22Rv1 (cell line): Measurements from ENCODE around the gene KRIT1.

ENCODE experiments used
- ZFX ChIP-seq: fragments of 450-650 bp; IDR thresholded peaks from 2 replicates; pipeline ENCODE4 v1.6.1; 2017; ENCODE audit warnings: antibody characterized with exemption, borderline replicate concordance
- TF ChIP-seq, protein P1 (sequence below): fragments of 450-650 bp; IDR thresholded peaks from 2 replicates; pipeline ENCODE4 v1.5.1; 2017; ENCODE audit warnings: mild to moderate bottlenecking

DNA sequence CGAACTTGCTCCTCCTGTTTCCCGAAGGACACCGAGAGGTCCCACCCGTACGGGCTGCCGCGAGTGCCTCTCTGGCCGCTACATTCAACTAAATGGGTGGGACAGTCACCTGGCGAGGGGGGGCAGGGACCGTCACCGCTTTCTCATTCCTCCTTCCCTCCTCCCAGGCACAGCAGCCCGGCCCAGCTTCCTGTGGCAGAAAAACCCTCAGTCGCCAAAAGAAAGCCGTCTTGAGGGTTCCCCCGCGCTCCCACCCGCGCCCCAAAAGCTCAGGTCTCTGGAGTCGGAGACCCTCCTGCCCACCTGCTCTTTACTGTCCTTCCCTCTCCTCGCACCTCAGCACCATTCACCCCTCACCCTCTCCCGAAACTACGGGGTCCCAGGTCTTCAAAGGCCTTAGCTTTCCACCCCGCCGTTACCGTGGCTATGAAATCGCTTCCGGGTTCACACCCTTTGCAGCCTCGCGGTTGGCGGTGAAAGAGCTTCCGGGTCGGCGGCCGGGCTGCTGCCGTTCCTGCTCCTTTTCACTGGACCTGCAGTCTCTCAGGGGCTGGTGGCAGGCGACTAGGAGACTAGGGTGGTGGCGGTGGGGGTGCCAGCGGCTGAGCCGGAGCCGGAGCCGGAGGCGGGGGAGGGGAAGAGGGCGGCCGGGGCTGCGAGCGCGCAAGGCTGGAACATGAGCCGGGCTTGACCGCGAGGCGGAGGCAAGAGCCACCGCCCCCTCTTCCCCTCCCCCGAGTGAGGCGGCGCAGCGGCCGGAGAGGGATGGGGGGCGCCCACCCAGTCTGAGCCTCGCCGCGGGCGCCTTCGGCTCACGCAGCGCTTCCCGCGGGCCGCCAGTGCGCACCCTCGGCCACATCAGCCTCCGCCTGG is at the start of gene KRIT1, which contains the start of gene ANKIB1:
- TF ChIP-seq, protein P1, sequence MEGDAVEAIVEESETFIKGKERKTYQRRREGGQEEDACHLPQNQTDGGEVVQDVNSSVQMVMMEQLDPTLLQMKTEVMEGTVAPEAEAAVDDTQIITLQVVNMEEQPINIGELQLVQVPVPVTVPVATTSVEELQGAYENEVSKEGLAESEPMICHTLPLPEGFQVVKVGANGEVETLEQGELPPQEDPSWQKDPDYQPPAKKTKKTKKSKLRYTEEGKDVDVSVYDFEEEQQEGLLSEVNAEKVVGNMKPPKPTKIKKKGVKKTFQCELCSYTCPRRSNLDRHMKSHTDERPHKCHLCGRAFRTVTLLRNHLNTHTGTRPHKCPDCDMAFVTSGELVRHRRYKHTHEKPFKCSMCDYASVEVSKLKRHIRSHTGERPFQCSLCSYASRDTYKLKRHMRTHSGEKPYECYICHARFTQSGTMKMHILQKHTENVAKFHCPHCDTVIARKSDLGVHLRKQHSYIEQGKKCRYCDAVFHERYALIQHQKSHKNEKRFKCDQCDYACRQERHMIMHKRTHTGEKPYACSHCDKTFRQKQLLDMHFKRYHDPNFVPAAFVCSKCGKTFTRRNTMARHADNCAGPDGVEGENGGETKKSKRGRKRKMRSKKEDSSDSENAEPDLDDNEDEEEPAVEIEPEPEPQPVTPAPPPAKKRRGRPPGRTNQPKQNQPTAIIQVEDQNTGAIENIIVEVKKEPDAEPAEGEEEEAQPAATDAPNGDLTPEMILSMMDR, result no peak
- no peak for TF ChIP-seq ZFX
